Keratinocyte (primary cell): Measurements from ENCODE around the gene HSP90AB1. TPM values are rescaled to one million over a fixed set of nuclear protein-coding genes. Genes with fewer than 3 reads are reported as not detected.

ENCODE experiments used
- DNase-seq: peaks from one replicate; pipeline ENCODE4 v3.0.0-alpha.2; 2011; ENCODE audit warnings: low read depth, missing footprints, low spot score
- FAIRE-seq: peaks from 2 replicates; lab custom pipeline; 2011; peaks lifted over from hg19 to GRCh38; lab: Jason Lieb, UNC
- H2AFZ ChIP-seq: 2 replicates; pipeline ENCODE4 v1.6.0; 2012; ENCODE audit warnings: low read length, control low read depth, inconsistent platforms; ENCODE audit not compliant: control insufficient read depth
- H3K27ac ChIP-seq: 2 replicates; pipeline ENCODE4 v1.5.1; 2011; ENCODE audit warnings: low read length; ENCODE audit not compliant: control insufficient read depth, insufficient read depth
- H3K27me3 ChIP-seq: 3 replicates; pipeline ENCODE4 v1.6.0; 2011; ENCODE audit warnings: low read length; ENCODE audit not compliant: control insufficient read depth, insufficient read depth; ENCODE audit errors: extremely low read depth
- H3K36me3 ChIP-seq, 2 experiments: 2 replicates in 1 of 2; 3 replicates in 1 of 2; pipeline ENCODE4 v1.5.1; 2011; ENCODE audit warnings: low read length in 2 of 2, mild to moderate bottlenecking in 1 of 2; ENCODE audit not compliant: control insufficient read depth in 2 of 2, insufficient read depth in 2 of 2; ENCODE audit errors: extremely low read depth in 1 of 2
- H3K4me1 ChIP-seq: 3 replicates; pipeline ENCODE4 v1.5.1; 2011; ENCODE audit warnings: low read length; ENCODE audit not compliant: control insufficient read depth, insufficient read depth; ENCODE audit errors: extremely low read depth
- H3K4me2 ChIP-seq: 3 replicates; pipeline ENCODE4 v1.6.0; 2011; ENCODE audit warnings: low read depth, low read length; ENCODE audit not compliant: control insufficient read depth, insufficient read depth; ENCODE audit errors: extremely low read depth
- H3K4me3 ChIP-seq, 3 experiments: fragments of 200-600 bp in 1 of 3; sonication (generic) in 1 of 3; 2 replicates in 2 of 3; 3 replicates in 1 of 3; pipeline ENCODE4 v1.5.1; 2011 to 2016; ENCODE audit warnings: low read length in 3 of 3, mild to moderate bottlenecking in 3 of 3, control low read depth in 2 of 3, inconsistent platforms in 1 of 3, low read depth in 1 of 3, mixed read lengths in 1 of 3, mixed run types in 1 of 3, moderate library complexity in 1 of 3; ENCODE audit not compliant: control insufficient read depth in 2 of 3, insufficient read depth in 2 of 3; ENCODE audit errors: extremely low read depth in 1 of 3
- H3K79me2 ChIP-seq: 2 replicates; pipeline ENCODE4 v1.6.0; 2012; ENCODE audit warnings: low read length; ENCODE audit not compliant: control insufficient read depth, insufficient read depth
- H3K9ac ChIP-seq: 3 replicates; pipeline ENCODE4 v1.6.0; 2011; ENCODE audit warnings: low read length; ENCODE audit not compliant: control insufficient read depth, insufficient read depth; ENCODE audit errors: extremely low read depth
- H3K9me1 ChIP-seq: 3 replicates; pipeline ENCODE4 v1.6.0; 2011; ENCODE audit warnings: low read length; ENCODE audit not compliant: control insufficient read depth, insufficient read depth; ENCODE audit errors: extremely low read depth
- H3K9me3 ChIP-seq: 2 replicates; pipeline ENCODE4 v1.5.1; 2012; ENCODE audit warnings: low read depth, low read length; ENCODE audit not compliant: control insufficient read depth
- H4K20me1 ChIP-seq: 3 replicates; pipeline ENCODE4 v1.6.0; 2011; ENCODE audit warnings: low read length; ENCODE audit not compliant: control insufficient read depth, insufficient read depth; ENCODE audit errors: extremely low read depth
- EZH2 ChIP-seq: IDR thresholded peaks from one replicate; pipeline ENCODE4 v1.6.1; 2012; ENCODE audit warnings: inconsistent platforms, mild to moderate bottlenecking, low read length, moderate library complexity
- dilution Hi-C: fragments of 300-500 bp; cut with MboI; formaldehyde crosslinking; loops from one replicate; pipeline ENCODE4 v1.7.0; 2020; ENCODE audit warnings: low sequenced_read_pairs; ENCODE audit not compliant: extremely low pct_ligation_motif_present
- polyA plus RNA-seq, 5 experiments: library from polyadenylated mRNA; depleted of rRNA in 3 of 5; stranded (reverse) in 3 of 5; stranded (forward) in 1 of 5; unstranded in 1 of 5; fragments of >200 nt; gene quantifications; 1 replicate in 1 of 5; 2 replicates in 3 of 5; 3 replicates in 1 of 5; pipeline versions ENCODE4 v1.2.1 to v1.2.3, GENCODE V29; 2011 to 2012; ENCODE audit warnings: missing spikeins in 2 of 5, low read depth in 1 of 5, low replicate concordance in 1 of 5
- TF ChIP-seq, protein P1 (sequence below), 3 experiments: IDR thresholded peaks in 1 of 3; conservative IDR thresholded peaks in 1 of 3; optimal IDR thresholded peaks in 1 of 3; 2 replicates in 2 of 3; 3 replicates in 1 of 3; pipeline versions ENCODE3 to v1.5.1; 2011; ENCODE audit warnings: low read length in 3 of 3, mild to moderate bottlenecking in 3 of 3, moderate library complexity in 2 of 3, control low read depth in 1 of 3, inconsistent platforms in 1 of 3; ENCODE audit not compliant: insufficient read depth in 2 of 3; ENCODE audit errors: extremely low read depth in 1 of 3

Gene HSP90AB1
- polyA plus RNA-seq, 1 donor (not counting 4 experiments of a cell fraction or from before 2014, with no cell fraction given): 1,089 TPM

DNA sequence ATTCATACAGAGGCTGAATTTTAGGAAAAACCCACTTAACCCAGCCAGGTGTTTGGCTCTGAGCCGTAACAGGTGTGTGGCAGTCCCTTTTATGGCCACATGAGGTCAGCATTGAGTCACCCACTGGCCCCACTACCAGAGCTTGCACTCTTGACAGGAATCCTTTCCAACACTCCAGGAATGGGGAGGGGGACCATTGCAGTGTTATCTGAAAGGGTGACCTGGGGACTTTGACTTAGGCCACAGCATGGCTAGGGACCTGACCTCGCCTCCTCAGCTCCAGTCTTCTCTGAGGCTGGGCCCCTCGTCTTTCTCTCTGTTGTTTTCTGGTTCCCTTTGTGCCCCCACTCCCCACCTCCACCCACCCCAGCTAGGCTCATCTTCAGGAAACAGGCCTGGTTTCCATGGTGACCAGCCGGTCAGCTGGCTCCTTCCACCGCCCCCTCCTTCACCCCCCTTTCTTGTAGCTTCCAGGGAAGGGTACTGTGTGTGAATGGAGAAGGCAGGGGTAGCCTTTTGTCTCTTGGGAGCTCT, 21.3 kb downstream of the HSP90AB1 start:
- no peaks in the 10 kb centered on the region for H3K9me1 ChIP-seq
- dilution Hi-C loops: no loop called here
- peaks cover 23% of the 10 kb centered on the region for H3K4me1 ChIP-seq
- DNase-seq: no peak
- peaks cover 39% of the 10 kb centered on the region for H3K27me3 ChIP-seq
- H3K4me2 ChIP-seq: no peak overlapping the region
- H3K9me3 ChIP-seq: no peaks in the 10 kb centered on the region
- H3K27ac ChIP-seq: no peak overlapping the region
- H3K36me3 ChIP-seq: no peaks in the 10 kb centered on the region
- peak; percentile 49 for FAIRE-seq
- peaks cover 3% of the 10 kb centered on the region for H4K20me1 ChIP-seq
- H2AFZ ChIP-seq: no peak overlapping the region
- no peak overlapping the region for H3K9ac ChIP-seq
- H3K79me2 ChIP-seq: peaks cover 17% of the 10 kb centered on the region
- TF ChIP-seq EZH2: no peak
- TF ChIP-seq, protein P1, sequence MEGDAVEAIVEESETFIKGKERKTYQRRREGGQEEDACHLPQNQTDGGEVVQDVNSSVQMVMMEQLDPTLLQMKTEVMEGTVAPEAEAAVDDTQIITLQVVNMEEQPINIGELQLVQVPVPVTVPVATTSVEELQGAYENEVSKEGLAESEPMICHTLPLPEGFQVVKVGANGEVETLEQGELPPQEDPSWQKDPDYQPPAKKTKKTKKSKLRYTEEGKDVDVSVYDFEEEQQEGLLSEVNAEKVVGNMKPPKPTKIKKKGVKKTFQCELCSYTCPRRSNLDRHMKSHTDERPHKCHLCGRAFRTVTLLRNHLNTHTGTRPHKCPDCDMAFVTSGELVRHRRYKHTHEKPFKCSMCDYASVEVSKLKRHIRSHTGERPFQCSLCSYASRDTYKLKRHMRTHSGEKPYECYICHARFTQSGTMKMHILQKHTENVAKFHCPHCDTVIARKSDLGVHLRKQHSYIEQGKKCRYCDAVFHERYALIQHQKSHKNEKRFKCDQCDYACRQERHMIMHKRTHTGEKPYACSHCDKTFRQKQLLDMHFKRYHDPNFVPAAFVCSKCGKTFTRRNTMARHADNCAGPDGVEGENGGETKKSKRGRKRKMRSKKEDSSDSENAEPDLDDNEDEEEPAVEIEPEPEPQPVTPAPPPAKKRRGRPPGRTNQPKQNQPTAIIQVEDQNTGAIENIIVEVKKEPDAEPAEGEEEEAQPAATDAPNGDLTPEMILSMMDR (optimal IDR thresholded peaks at IDR 0.05 in 1 of 3, IDR thresholded peaks at IDR 0.05 in 1 of 3, conservative IDR thresholded peaks at IDR 0.05 in 1 of 3; ENCODE audit: extremely low read depth in 1 of 3, insufficient read depth in 2 of 3, low read length in 3 of 3): peak; percentile 94 to 98 (median 94)
- no peak overlapping the region for H3K4me3 ChIP-seq

- Histone ChIP-seq H3K4me1 (peaks cover 11% of the 10 kb centered on the region), H3K79me2 (peaks cover 7% of the 10 kb centered on the region), H3K9ac (no peak overlapping the region), H2AFZ (no peak overlapping the region), H3K36me3 (no peaks in the 10 kb centered on the region), H4K20me1 (peaks cover 3% of the 10 kb centered on the region), H3K4me3 (no peak overlapping the region), H3K27me3 (peaks cover 45% of the 10 kb centered on the region), H3K27ac (no peak overlapping the region), H3K4me2 (no peak overlapping the region), H3K9me3 (no peaks in the 10 kb centered on the region), H3K9me1 (no peaks in the 10 kb centered on the region)
- DNase-seq (no peak), FAIRE-seq (peak; percentile 58)
- TF ChIP-seq, protein P1 (optimal IDR thresholded peaks at IDR 0.05 in 1 of 3, IDR thresholded peaks at IDR 0.05 in 1 of 3, conservative IDR thresholded peaks at IDR 0.05 in 1 of 3; ENCODE audit: extremely low read depth in 1 of 3, insufficient read depth in 2 of 3, low read length in 3 of 3): no peak
- no peak for TF ChIP-seq EZH2
- dilution Hi-C loops: no loop called here
These were observed 22.4 kb downstream of the HSP90AB1 start for GRCh38 chr6:44269178-44269920.
